Measurements from ENCODE around the gene OR10H5. TPM values are rescaled to one million over a fixed set of nuclear protein-coding genes. Genes with fewer than 3 reads are reported as not detected.
"Not testable (repeated sequence)": the region's sequence is repeated elsewhere in the genome, so short reads cannot be mapped to it uniquely, and the experiment has no call there.

OR10H5 gene
- polyA plus RNA-seq, 2 of the 4 experiments (the other 2 are of a cell fraction), result not detected

DNA sequence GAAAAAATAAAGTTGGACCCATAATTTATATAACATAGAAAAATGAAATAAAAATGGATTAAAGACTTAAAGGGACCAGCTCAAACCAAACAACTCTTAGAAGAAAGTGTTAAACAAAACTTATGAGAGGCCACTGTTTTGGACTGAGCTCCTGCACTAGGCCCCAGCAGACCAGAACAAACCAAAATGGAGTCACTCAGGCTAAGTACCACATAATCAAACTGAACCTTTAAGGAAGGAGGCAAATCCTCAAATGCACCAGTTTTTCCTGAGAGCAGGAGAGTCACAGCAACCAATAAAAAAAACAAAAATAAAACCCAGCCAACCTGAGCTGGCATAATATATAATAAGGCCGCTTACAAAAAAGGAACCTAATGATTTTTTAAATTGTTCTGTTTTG, 38.3 kb downstream of the OR10H5 start:
- DNase-seq (ENCODE audit: low read depth in 1 of 2, low spot score in 1 of 2), result no peak
- no peak overlapping the region for H3K4me2 ChIP-seq
- CTCF ChIA-PET, result no interaction called here
- POLR2A ChIA-PET, result interaction anchor here (2.5 kb wide), 1 partner anchor 11 kb away, joined by 11 read pairs; no protein-coding TSS in a partner anchor
- no peaks in the 10 kb centered on the region for H3K9me3 ChIP-seq
- ATAC-seq, result no peak
- H3K27ac ChIP-seq, result no peak overlapping the region
- WGBS (ENCODE audit: missing lambda C conversion rate), result 83% methylated on average over 1 of the region's 1 CpG
- H3K4me1 ChIP-seq, result no peaks in the 10 kb centered on the region
- TF ChIP-seq ESRRA (IDR thresholded peaks at IDR 0.05; ENCODE audit: borderline replicate concordance, low read length) (no peak), TP53 (CRISPR knock-in tag; IDR thresholded peaks at IDR 0.05) (no peak), CBX2 (IDR thresholded peaks at IDR 0.05; ENCODE audit: borderline replicate concordance, low read depth) (no peak), FOSB (CRISPR knock-in tag; IDR thresholded peaks at IDR 0.05) (no peak), EHF (CRISPR knock-in tag; IDR thresholded peaks at IDR 0.05) (no peak), CHD2 (IDR thresholded peaks at IDR 0.05; ENCODE audit: low read length, partially characterized antibody) (no peak), NR3C1 (IDR thresholded peaks at IDR 0.05) (no peak), TFCP2L1 (CRISPR knock-in tag; IDR thresholded peaks at IDR 0.05) (no peak), JUN (IDR thresholded peaks at IDR 0.05) (no peak), FOSL2 (IDR thresholded peaks at IDR 0.05) (no peak), FOSL2 (CRISPR knock-in tag; IDR thresholded peaks at IDR 0.05) (no peak), JUNB (IDR thresholded peaks at IDR 0.05) (no peak), RAD21 (conservative IDR thresholded peaks at IDR 0.05 in 1 of 2, IDR thresholded peaks at IDR 0.05 in 1 of 2) (no peak), POLR2AphosphoS2 (conservative IDR thresholded peaks at IDR 0.05; ENCODE audit: low read length) (no peak)
- TF ChIP-seq, protein P1, sequence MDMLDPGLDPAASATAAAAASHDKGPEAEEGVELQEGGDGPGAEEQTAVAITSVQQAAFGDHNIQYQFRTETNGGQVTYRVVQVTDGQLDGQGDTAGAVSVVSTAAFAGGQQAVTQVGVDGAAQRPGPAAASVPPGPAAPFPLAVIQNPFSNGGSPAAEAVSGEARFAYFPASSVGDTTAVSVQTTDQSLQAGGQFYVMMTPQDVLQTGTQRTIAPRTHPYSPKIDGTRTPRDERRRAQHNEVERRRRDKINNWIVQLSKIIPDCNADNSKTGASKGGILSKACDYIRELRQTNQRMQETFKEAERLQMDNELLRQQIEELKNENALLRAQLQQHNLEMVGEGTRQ (IDR thresholded peaks at IDR 0.05), result no peak
- no peak for FAIRE-seq
- H3K4me3 ChIP-seq, result no peak overlapping the region

DNA sequence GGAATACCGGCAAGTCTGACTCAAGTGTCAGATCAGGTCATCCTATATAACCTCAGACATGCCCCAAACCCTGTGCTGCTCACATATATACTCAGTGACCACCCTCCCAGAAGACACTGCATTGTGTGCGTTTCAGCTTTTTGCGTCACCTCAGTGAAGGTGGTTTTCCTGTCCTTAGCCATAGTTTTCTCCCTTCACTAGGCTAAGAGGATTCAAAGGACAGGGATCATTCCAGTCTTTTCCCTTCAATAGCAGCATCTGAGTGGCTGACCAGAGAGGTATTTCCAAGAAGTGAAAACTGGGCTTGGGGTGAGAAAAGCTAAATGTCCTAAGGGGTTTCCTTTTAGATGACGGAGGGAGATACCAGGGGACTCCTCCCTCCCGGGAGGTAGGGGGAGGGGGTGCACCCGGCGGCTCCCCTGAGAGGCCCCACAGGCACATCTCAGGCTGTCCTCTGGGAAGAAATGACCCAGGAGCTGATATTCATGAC, 40.7 kb downstream of the OR10H5 start:
- no peak overlapping the region for H3K27ac ChIP-seq
- H3K9me3 ChIP-seq, result no peaks in the 10 kb centered on the region
- FAIRE-seq (no peak), ATAC-seq (no peak), DNase-seq (ENCODE audit: low read depth in 1 of 2, low spot score in 1 of 2) (no peak)
- CTCF ChIA-PET, result interaction anchor here (0.6 kb wide), 1 partner anchor 183 kb away, joined by 5 read pairs; no protein-coding TSS in a partner anchor
- H3K4me2 ChIP-seq, result no peak overlapping the region
- no peaks in the 10 kb centered on the region for H3K4me1 ChIP-seq
- POLR2A ChIA-PET, result no interaction called here
- TF ChIP-seq SREBF2 (IDR thresholded peaks at IDR 0.05) (no peak), RCOR1 (IDR thresholded peaks at IDR 0.05; ENCODE audit: low read depth, low read length) (no peak), TP53 (CRISPR knock-in tag; IDR thresholded peaks at IDR 0.05) (no peak), CHD2 (IDR thresholded peaks at IDR 0.05; ENCODE audit: low read length, partially characterized antibody) (no peak), ZNF302 (CRISPR knock-in tag; IDR thresholded peaks at IDR 0.05) (no peak), HDAC2 (IDR thresholded peaks at IDR 0.05) (no peak), ESRRA (IDR thresholded peaks at IDR 0.05; ENCODE audit: borderline replicate concordance, low read length) (no peak), MAZ (IDR thresholded peaks at IDR 0.05; ENCODE audit: borderline replicate concordance, low read depth, low read length) (no peak), POLR2A (IDR thresholded peaks at IDR 0.05; ENCODE audit: low read length) (no peak), POLR2AphosphoS2 (conservative IDR thresholded peaks at IDR 0.05; ENCODE audit: low read length) (no peak), RFX5 (IDR thresholded peaks at IDR 0.05) (no peak), RAD21 (conservative IDR thresholded peaks at IDR 0.05 in 1 of 2, IDR thresholded peaks at IDR 0.05 in 1 of 2) (no peak), BHLHE40 (IDR thresholded peaks at IDR 0.05; ENCODE audit: low read depth, low read length) (no peak)
- TF ChIP-seq, protein P2, sequence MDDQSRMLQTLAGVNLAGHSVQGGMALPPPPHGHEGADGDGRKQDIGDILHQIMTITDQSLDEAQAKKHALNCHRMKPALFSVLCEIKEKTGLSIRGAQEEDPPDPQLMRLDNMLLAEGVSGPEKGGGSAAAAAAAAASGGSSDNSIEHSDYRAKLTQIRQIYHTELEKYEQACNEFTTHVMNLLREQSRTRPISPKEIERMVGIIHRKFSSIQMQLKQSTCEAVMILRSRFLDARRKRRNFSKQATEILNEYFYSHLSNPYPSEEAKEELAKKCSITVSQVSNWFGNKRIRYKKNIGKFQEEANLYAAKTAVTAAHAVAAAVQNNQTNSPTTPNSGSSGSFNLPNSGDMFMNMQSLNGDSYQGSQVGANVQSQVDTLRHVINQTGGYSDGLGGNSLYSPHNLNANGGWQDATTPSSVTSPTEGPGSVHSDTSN (IDR thresholded peaks at IDR 0.05), result no peak
- TF ChIP-seq, protein P3, sequence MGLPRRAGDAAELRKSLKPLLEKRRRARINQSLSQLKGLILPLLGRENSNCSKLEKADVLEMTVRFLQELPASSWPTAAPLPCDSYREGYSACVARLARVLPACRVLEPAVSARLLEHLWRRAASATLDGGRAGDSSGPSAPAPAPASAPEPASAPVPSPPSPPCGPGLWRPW (IDR thresholded peaks at IDR 0.05), result no peak
- TF ChIP-seq, protein P4, sequence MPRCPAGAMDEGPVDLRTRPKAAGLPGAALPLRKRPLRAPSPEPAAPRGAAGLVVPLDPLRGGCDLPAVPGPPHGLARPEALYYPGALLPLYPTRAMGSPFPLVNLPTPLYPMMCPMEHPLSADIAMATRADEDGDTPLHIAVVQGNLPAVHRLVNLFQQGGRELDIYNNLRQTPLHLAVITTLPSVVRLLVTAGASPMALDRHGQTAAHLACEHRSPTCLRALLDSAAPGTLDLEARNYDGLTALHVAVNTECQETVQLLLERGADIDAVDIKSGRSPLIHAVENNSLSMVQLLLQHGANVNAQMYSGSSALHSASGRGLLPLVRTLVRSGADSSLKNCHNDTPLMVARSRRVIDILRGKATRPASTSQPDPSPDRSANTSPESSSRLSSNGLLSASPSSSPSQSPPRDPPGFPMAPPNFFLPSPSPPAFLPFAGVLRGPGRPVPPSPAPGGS (IDR thresholded peaks at IDR 0.05), result no peak
- no peak overlapping the region for H3K4me3 ChIP-seq
- WGBS (ENCODE audit: missing lambda C conversion rate), result 57% methylated on average over 7 of the region's 7 CpGs

GRCh38 chr19:15828611-15829305, 41.3 kb downstream of the OR10H5 start:
- CTCF ChIA-PET, result not testable (repeated sequence)

More at GRCh38 chr19:15828611-15829305, 41.3 kb downstream of the OR10H5 start:
- H3K9me3 ChIP-seq; ATAC-seq; H3K27ac ChIP-seq; FAIRE-seq; H3K4me3 ChIP-seq; H3K4me2 ChIP-seq; DNase-seq (ENCODE audit: low read depth in 1 of 2, low spot score in 1 of 2); POLR2A ChIA-PET; H3K4me1 ChIP-seq: not testable (repeated sequence)
- WGBS (ENCODE audit: missing lambda C conversion rate), result 43% methylated on average over 13 of the region's 13 CpGs
